GM18868 (cell line): ENCODE measurements around the gene USP17L22.
"Not testable (repeated sequence)": the region's sequence is repeated elsewhere in the genome, so short reads cannot be mapped to it uniquely, and the experiment has no call there.

ENCODE experiments used
- ATAC-seq: cut with Tn5 transposase; IDR thresholded peaks from one replicate; pipeline ENCODE4 v1.9.1; 2021; ENCODE audit warnings: mild to moderate bottlenecking, moderate library complexity; ENCODE audit not compliant: unreplicated experiment

USP17L22 gene, protein sequence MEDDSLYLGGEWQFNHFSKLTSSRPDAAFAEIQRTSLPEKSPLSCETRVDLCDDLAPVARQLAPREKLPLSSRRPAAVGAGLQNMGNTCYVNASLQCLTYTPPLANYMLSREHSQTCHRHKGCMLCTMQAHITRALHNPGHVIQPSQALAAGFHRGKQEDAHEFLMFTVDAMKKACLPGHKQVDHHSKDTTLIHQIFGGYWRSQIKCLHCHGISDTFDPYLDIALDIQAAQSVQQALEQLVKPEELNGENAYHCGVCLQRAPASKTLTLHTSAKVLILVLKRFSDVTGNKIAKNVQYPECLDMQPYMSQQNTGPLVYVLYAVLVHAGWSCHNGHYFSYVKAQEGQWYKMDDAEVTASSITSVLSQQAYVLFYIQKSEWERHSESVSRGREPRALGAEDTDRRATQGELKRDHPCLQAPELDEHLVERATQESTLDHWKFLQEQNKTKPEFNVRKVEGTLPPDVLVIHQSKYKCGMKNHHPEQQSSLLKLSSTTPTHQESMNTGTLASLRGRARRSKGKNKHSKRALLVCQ

DNA sequence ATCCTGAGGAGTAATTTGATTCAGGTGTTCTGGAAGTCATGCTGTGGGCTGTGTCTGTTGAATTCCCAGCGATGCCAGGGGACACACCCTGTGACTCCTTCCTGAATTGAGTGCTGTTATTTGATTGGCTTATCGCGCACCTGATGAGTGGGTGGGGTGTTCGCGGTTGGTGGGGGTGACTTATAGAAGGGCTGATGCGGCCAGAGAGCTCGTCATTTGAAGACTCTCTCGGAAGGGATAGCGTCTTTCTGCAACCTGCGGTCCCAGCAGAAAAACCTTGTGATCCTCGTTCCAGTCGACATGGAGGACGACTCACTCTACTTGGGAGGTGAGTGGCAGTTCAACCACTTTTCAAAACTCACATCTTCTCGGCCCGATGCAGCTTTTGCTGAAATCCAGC lies at the start of gene USP17L22:
TSS of gene USP17L22 (plus strand) at position 301 of the 400 bp plus-strand sequence. CDS start at position 301, 0 bp downstream.
- ATAC-seq, result not testable (repeated sequence)

DNA sequence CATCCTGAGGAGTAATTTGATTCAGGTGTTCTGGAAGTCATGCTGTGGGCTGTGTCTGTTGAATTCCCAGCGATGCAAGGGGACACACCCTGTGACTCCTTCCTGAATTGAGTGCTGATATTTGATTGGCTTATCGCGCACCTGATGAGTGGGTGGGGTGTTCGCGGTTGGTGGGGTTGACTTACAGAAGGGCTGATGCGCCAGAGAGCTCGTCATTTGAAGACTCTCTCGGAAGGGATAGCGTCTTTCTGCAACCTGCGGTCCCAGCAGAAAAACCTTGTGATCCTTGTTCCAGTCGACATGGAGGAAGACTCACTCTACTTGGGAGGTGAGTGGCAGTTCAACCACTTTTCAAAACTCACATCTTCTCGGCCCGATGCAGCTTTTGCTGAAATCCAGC lies 47.6 kb upstream of the USP17L22 start, which contains the start of gene USP17L12:
TSS of gene USP17L12 (plus strand) at position 301 of the 400 bp plus-strand sequence. CDS start at position 301, 0 bp downstream.
- ATAC-seq, result not testable (repeated sequence)

DNA sequence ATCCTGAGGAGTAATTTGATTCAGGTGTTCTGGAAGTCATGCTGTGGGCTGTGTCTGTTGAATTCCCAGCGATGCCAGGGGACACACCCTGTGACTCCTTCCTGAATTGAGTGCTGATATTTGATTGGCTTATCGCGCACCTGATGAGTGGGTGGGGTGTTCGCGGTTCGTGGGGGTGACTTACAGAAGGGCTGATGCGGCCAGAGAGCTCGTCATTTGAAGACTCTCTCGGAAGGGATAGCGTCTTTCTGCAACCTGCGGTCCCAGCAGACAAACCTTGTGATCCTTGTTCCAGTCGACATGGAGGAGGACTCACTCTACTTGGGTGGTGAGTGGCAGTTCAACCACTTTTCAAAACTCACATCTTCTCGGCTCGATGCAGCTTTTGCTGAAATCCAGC lies 42.8 kb upstream of the USP17L22 start, which contains the start of gene USP17L13:
TSS of gene USP17L13 (plus strand) at position 301 of the 400 bp plus-strand sequence. CDS start at position 301, 0 bp downstream.
- ATAC-seq, result not testable (repeated sequence)

DNA sequence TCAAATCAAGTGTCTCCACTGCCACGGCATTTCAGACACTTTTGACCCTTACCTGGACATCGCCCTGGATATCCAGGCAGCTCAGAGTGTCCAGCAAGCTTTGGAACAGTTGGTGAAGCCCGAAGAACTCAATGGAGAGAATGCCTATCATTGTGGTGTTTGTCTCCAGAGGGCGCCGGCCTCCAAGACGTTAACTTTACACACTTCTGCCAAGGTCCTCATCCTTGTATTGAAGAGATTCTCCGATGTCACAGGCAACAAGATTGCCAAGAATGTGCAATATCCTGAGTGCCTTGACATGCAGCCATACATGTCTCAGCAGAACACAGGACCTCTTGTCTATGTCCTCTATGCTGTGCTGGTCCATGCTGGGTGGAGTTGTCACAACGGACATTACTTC lies 37.2 kb upstream of the USP17L22 start:
- ATAC-seq, result not testable (repeated sequence)

DNA sequence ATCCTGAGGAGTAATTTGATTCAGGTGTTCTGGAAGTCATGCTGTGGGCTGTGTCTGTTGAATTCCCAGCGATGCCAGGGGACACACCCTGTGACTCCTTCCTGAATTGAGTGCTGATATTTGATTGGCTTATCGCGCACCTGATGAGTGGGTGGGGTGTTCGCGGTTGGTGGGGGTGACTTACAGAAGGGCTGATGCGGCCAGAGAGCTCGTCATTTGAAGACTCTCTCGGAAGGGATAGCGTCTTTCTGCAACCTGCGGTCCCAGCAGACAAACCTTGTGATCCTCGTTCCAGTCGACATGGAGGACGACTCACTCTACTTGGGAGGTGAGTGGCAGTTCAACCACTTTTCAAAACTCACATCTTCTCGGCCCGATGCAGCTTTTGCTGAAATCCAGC lies 33.3 kb upstream of the USP17L22 start, which contains the start of gene USP17L15:
TSS of gene USP17L15 (plus strand) at position 301 of the 400 bp plus-strand sequence. CDS start at position 301, 0 bp downstream.
- ATAC-seq, result not testable (repeated sequence)

DNA sequence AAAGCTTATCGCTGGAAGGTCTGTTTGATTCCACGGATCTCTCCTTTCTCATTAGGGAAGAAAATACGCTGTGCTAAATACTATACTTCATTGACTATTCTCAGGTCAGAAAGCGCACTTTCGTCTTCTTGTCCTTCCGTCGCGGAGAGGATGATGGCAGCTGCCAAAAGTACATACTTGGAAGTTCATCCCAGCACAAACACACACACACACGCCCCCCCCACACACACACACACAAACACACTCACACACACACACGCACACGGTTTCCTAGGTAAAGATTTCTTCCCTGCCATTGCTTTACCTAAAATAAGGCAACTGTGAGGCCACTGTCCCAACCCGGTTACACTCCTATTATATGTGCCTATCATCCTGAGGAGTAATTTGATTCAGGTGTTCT lies 29.0 kb upstream of the USP17L22 start:
- ATAC-seq, result not testable (repeated sequence)

DNA sequence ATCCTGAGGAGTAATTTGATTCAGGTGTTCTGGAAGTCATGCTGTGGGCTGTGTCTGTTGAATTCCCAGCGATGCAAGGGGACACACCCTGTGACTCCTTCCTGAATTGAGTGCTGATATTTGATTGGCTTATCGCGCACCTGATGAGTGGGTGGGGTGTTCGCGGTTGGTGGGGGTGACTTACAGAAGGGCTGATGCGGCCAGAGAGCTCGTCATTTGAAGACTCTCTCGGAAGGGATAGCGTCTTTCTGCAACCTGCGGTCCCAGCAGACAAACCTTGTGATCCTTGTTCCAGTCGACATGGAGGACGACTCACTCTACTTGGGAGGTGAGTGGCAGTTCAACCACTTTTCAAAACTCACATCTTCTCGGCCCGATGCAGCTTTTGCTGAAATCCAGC lies 23.8 kb upstream of the USP17L22 start, which contains the start of gene USP17L17:
TSS of gene USP17L17 (plus strand) at position 301 of the 400 bp plus-strand sequence. CDS start at position 301, 0 bp downstream.
- ATAC-seq, result not testable (repeated sequence)

DNA sequence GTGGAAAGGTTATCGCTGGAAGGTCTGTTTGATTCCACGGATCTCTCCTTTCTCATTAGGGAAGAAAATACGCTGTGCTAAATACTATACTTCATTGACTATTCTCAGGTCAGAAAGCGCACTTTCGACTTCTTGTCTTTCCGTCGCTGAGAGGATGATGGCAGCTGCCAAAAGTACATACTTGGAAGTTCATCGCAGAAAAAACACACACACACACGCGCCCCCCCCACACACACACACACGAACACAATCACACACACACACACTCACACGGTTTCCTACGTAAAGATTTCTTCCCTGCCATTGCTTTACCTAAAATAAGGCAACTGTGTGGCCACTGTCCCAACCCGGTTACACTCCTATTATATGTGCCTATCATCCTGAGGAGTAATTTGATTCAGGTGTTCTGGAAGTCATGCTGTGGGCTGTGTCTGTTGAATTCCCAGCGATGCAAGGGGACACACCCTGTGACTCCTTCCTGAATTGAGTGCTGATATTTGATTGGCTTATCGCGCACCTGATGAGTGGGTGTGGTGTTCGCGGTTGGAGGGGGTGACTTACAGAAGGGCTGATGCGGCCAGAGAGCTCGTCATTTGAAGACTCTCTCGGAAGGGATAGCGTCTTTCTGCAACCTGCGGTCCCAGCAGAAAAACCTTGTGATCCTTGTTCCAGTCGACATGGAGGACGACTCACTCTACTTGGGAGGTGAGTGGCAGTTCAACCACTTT lies 19.3 kb upstream of the USP17L22 start, which contains the start of gene USP17L18:
TSS of gene USP17L18 (plus strand) at position 678 of the 728 bp plus-strand sequence. CDS start at position 678, 0 bp downstream.
- ATAC-seq, result not testable (repeated sequence)

DNA sequence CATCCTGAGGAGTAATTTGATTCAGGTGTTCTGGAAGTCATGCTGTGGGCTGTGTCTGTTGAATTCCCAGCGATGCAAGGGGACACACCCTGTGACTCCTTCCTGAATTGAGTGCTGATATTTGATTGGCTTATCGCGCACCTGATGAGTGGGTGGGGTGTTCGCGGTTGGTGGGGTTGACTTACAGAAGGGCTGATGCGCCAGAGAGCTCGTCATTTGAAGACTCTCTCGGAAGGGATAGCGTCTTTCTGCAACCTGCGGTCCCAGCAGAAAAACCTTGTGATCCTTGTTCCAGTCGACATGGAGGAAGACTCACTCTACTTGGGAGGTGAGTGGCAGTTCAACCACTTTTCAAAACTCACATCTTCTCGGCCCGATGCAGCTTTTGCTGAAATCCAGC lies 14.3 kb upstream of the USP17L22 start, which contains the start of gene USP17L19:
TSS of gene USP17L19 (plus strand) at position 301 of the 400 bp plus-strand sequence. CDS start at position 301, 0 bp downstream.
- ATAC-seq, result not testable (repeated sequence)

DNA sequence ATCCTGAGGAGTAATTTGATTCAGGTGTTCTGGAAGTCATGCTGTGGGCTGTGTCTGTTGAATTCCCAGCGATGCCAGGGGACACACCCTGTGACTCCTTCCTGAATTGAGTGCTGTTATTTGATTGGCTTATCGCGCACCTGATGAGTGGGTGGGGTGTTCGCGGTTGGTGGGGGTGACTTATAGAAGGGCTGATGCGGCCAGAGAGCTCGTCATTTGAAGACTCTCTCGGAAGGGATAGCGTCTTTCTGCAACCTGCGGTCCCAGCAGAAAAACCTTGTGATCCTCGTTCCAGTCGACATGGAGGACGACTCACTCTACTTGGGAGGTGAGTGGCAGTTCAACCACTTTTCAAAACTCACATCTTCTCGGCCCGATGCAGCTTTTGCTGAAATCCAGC lies 9.6 kb upstream of the USP17L22 start, which contains the start of gene USP17L20:
TSS of gene USP17L20 (plus strand) at position 301 of the 400 bp plus-strand sequence. CDS start at position 301, 0 bp downstream.
- not testable (repeated sequence) for ATAC-seq

DNA sequence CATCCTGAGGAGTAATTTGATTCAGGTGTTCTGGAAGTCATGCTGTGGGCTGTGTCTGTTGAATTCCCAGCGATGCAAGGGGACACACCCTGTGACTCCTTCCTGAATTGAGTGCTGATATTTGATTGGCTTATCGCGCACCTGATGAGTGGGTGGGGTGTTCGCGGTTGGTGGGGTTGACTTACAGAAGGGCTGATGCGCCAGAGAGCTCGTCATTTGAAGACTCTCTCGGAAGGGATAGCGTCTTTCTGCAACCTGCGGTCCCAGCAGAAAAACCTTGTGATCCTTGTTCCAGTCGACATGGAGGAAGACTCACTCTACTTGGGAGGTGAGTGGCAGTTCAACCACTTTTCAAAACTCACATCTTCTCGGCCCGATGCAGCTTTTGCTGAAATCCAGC lies 4.8 kb upstream of the USP17L22 start, which contains the start of gene USP17L21:
TSS of gene USP17L21 (plus strand) at position 301 of the 400 bp plus-strand sequence. CDS start at position 301, 0 bp downstream.
- ATAC-seq, result not testable (repeated sequence)

DNA sequence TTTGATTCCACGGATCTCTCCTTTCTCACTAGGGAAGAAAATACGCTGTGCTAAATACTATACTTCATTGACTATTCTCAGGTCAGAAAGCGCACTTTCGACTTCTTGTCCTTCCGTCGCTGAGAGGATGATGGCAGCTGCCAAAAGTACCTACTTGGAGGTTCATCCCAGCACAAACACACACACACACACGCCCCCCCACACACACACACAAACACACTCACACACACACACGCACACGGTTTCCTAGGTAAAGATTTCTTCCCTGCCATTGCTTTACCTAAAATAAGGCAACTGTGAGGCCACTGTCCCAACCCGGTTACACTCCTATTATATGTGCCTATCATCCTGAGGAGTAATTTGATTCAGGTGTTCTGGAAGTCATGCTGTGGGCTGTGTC lies 4.3 kb downstream of the USP17L22 start:
- not testable (repeated sequence) for ATAC-seq
